Activated CD8-positive, alpha-beta memory T cell treated with anti-CD3 and anti-CD28 coated beads, Interleukin-2, amount 10 ng/mL, durations not matched to agents 7 days and 5 days (primary cell): ENCODE data around the gene IKZF1. TPM values are rescaled to one million over a fixed set of nuclear protein-coding genes. Genes with fewer than 3 reads are reported as not detected.

Source experiments
- ATAC-seq: fragments of 150-1000 bp; cut with Tn5 transposase; one replicate; pipeline ENCODE4 v1.10.0; 2021; ENCODE audit warnings: moderate library complexity
- CTCF ChIA-PET: fragments of 350-600 bp; sonication (Branson Sonifier 250); formaldehyde crosslinking; loops from one replicate; lab custom pipeline; 2021; ENCODE audit warnings: antibody characterized with exemption; lab: Charles Lee
- DNase-seq: peaks from one replicate; pipeline ENCODE4 v3.0.0-alpha.2; 2020
- H3K27ac Mint-ChIP-seq: one replicate; pipeline ENCODE4 v1.8.0; 2021; ENCODE audit warnings: mild to moderate bottlenecking, mixed read lengths
- H3K27me3 Mint-ChIP-seq: one replicate; pipeline ENCODE4 v1.8.0; 2021; ENCODE audit warnings: mixed read lengths
- H3K36me3 Mint-ChIP-seq: one replicate; pipeline ENCODE4 v1.8.0; 2021; ENCODE audit warnings: mild to moderate bottlenecking, mixed read lengths
- H3K4me1 Mint-ChIP-seq: one replicate; pipeline ENCODE4 v1.8.0; 2021; ENCODE audit warnings: mixed read lengths
- H3K4me3 Mint-ChIP-seq: one replicate; pipeline ENCODE4 v1.8.0; 2021; ENCODE audit warnings: mild to moderate bottlenecking, moderate library complexity, mixed read lengths
- H3K9me3 Mint-ChIP-seq: one replicate; pipeline ENCODE4 v1.8.0; 2022; ENCODE audit warnings: low read depth, mixed read lengths
- total RNA-seq, 2 experiments: library from RNA; stranded (reverse); gene quantifications; one replicate each; pipeline ENCODE4 v1.2.3, GENCODE V29; 2021

IKZF1 gene
- total RNA-seq, 2 experiments from 2014 or later, result 348 to 374 TPM

DNA sequence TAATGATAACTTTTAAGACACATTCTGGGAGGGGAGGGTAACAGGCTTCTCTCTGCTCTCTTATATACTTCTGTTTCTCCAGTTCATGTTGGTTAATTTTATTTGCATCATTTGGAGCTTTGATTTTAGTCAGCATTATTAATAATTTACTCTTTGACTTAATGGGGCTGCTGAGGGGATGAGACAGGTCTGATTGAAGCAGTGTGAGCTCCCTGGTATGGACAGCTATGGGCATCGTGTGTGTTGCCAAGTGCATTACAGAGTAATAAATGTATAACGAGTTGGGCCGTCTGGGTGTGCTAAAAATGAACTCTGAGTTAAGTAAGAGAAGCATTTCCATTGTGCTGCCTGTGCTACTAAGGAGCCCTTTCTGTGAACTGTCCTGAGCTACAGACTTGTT is 31.7 kb upstream of the IKZF1 start:
- H3K36me3 Mint-ChIP-seq, result peaks cover 10% of the 10 kb centered on the region
- no peaks in the 10 kb centered on the region for H3K9me3 Mint-ChIP-seq
- H3K27ac Mint-ChIP-seq, result no peak overlapping the region
- H3K27me3 Mint-ChIP-seq, result no peaks in the 10 kb centered on the region
- no peak overlapping the region for H3K4me3 Mint-ChIP-seq
- peaks cover 64% of the 10 kb centered on the region for H3K4me1 Mint-ChIP-seq
- ATAC-seq (no peak), DNase-seq (no peak)
- CTCF ChIA-PET, result interaction anchor here (1.1 to 11.2 kb wide), 8 partner anchors 8 to 85 kb away, joined by 3 to 135 read pairs (median 5); no protein-coding TSS in a partner anchor

DNA sequence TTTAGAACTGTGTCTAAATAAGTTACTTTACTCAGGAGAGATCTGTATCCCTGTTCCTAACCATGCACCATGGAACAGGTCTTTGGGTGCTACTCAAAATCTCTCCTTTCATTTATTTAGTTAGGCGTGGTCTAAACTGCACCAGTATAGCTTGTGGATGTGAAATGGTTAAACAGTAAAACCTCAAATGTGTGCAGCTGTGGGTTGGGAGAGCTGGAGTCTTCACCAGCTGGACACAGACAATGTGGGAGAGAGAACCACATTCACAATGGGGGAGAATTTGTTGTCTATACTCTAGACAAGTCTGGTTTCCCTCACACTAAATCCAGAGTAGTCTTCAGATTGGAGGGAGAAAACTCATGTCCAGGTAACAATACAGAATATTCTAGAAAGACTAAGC is 31.2 kb upstream of the IKZF1 start:
- H3K9me3 Mint-ChIP-seq, result no peaks in the 10 kb centered on the region
- H3K4me3 Mint-ChIP-seq, result no peak overlapping the region
- ATAC-seq, result no peak
- H3K36me3 Mint-ChIP-seq, result peaks cover 10% of the 10 kb centered on the region
- CTCF ChIA-PET, result interaction anchor here (1.1 to 11.2 kb wide), 12 partner anchors 7 to 84 kb away, joined by 3 to 135 read pairs (median 4); no protein-coding TSS in a partner anchor
- DNase-seq, result no peak
- H3K4me1 Mint-ChIP-seq, result peaks cover 59% of the 10 kb centered on the region
- H3K27ac Mint-ChIP-seq, result peak overlapping the region; percentile 3
- H3K27me3 Mint-ChIP-seq, result no peaks in the 10 kb centered on the region

DNA sequence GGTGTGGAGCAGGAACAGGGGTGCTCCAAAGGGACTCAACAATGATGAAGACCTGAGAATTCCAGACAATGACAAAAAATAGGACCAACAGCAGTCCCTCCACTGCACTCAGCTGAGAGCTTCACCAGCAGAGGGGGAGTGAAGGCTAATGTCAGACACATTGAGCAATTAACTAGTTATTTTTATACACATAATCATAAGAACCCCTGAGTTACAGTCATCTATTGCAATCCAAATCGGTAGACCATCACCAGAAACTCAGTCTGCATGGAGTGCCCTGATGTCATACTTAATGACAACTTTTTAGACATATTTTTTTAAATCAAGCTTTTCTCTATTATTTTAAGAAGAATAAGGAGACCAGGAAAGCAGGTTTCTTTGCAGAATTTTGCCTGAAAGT is 30.6 kb upstream of the IKZF1 start:
- DNase-seq (no peak), ATAC-seq (no peak)
- Mint-ChIP-seq H3K4me1 (peaks cover 53% of the 10 kb centered on the region), H3K9me3 (peaks cover 3% of the 10 kb centered on the region), H3K36me3 (peaks cover 12% of the 10 kb centered on the region), H3K4me3 (no peak overlapping the region), H3K27me3 (no peaks in the 10 kb centered on the region), H3K27ac (peak overlapping the region; percentile 3)
- CTCF ChIA-PET, result interaction anchor here (0.8 to 11.2 kb wide), 11 partner anchors 9 to 84 kb away, joined by 3 to 135 read pairs (median 4); no protein-coding TSS in a partner anchor

DNA sequence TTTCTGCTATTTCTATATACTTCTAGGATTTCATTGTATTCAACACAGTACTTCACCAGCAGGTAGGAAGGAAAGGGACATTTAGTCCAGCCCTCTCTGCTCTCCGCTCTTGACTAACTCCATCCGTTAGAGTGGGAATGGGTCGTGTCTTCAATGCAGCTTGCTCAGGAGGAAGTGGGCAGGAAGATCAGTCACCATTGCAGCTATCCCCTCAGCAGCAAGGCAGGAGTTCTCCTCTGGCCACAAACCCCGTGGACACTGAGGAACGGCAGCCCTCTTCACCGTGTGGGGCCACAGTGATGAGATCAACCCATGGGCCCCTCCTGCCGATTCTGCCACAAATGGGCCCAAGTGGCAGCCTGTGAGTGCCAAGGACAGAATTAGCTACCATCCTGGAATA is 30.2 kb upstream of the IKZF1 start:
- Mint-ChIP-seq H3K4me3 (no peak overlapping the region), H3K36me3 (peaks cover 16% of the 10 kb centered on the region), H3K9me3 (peaks cover 3% of the 10 kb centered on the region), H3K4me1 (peaks cover 48% of the 10 kb centered on the region), H3K27me3 (no peaks in the 10 kb centered on the region), H3K27ac (peak overlapping the region; percentile 18)
- CTCF ChIA-PET, result interaction anchor here (0.8 to 11.2 kb wide), 12 partner anchors 8 to 93 kb away, joined by 3 to 135 read pairs (median 4); no protein-coding TSS in a partner anchor
- peak; percentile 40 for ATAC-seq
- no peak for DNase-seq

DNA sequence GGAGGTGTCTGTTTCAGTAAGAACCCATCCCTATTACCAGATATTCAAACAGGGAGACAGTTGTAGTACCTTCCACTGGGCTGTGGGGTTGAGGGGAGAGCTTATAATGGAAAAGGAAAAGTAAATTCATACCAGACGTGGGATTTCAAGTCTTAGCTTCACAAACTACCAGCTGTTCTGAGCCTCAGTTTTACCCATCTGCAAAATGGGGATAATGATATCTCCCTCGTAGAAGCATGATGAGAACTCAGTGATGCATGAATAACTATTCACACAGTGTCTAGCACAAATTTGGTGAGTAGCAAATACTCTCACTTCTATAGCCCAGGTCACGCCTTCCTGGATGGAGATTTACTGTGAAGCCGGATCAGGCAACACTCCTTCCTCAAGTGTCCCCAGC is 29.1 kb upstream of the IKZF1 start:
- CTCF ChIA-PET, result interaction anchor here (1.6 to 11.2 kb wide), 4 partner anchors 9 to 92 kb away, joined by 5 to 135 read pairs (median 13); no protein-coding TSS in a partner anchor
- no peaks in the 10 kb centered on the region for H3K27me3 Mint-ChIP-seq
- no peak overlapping the region for H3K4me3 Mint-ChIP-seq
- ATAC-seq (no peak), DNase-seq (no peak)
- peaks cover 3% of the 10 kb centered on the region for H3K9me3 Mint-ChIP-seq
- peaks cover 16% of the 10 kb centered on the region for H3K36me3 Mint-ChIP-seq
- H3K27ac Mint-ChIP-seq, result no peak overlapping the region
- peaks cover 38% of the 10 kb centered on the region for H3K4me1 Mint-ChIP-seq

DNA sequence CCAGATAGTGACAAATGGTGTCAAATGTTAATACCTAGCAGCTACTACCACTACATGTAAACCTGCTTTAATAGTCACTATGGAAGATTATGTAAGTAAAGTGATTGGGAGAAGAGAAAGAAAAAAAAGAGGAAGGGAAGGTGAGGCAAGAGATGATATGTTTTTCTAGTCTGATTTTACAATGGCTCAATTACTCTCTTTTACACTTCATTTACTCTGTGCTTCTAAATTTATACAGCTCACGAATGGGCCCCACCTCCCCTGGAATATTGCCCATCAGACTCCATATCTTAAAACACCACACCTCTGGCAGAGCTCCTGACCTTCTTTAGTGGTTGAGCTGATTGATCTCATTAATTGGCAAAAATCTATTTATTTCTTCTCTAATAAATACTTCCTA is 28.0 kb upstream of the IKZF1 start:
- H3K4me1 Mint-ChIP-seq, result peaks cover 39% of the 10 kb centered on the region
- H3K9me3 Mint-ChIP-seq, result peaks cover 3% of the 10 kb centered on the region
- no peak overlapping the region for H3K4me3 Mint-ChIP-seq
- DNase-seq (no peak), ATAC-seq (no peak)
- no peak overlapping the region for H3K27ac Mint-ChIP-seq
- H3K36me3 Mint-ChIP-seq, result peaks cover 15% of the 10 kb centered on the region
- no peaks in the 10 kb centered on the region for H3K27me3 Mint-ChIP-seq
- CTCF ChIA-PET, result interaction anchor here (3.6 kb wide), 1 partner anchor 10 kb away, joined by 19 read pairs; no protein-coding TSS in a partner anchor

DNA sequence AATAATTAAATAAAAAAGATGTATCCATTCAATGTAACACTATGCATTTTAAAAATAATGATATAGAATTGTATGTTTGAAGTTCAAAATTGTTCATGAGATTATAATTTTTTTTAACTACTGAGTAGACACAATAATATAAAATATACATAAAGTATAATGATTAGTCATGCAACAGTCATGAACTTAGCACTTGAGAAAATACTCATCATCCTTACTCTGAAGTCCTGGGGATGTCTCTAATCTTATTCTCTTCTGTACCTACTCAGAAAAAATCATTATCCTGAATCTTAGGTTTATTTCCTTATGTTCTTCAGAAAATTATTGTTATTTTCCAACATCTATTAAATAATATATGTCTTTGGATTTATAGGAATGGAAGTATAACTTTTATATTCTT is 26.4 kb upstream of the IKZF1 start:
- H3K27me3 Mint-ChIP-seq, result no peaks in the 10 kb centered on the region
- DNase-seq (no peak), ATAC-seq (no peak)
- H3K27ac Mint-ChIP-seq, result no peak overlapping the region
- CTCF ChIA-PET, result interaction anchor here (1.1 to 3.6 kb wide), 2 partner anchors 9 to 12 kb away, joined by 3 to 19 read pairs; no protein-coding TSS in a partner anchor
- peaks cover 40% of the 10 kb centered on the region for H3K4me1 Mint-ChIP-seq
- no peak overlapping the region for H3K4me3 Mint-ChIP-seq
- H3K36me3 Mint-ChIP-seq, result peaks cover 13% of the 10 kb centered on the region
- H3K9me3 Mint-ChIP-seq, result peaks cover 3% of the 10 kb centered on the region

DNA sequence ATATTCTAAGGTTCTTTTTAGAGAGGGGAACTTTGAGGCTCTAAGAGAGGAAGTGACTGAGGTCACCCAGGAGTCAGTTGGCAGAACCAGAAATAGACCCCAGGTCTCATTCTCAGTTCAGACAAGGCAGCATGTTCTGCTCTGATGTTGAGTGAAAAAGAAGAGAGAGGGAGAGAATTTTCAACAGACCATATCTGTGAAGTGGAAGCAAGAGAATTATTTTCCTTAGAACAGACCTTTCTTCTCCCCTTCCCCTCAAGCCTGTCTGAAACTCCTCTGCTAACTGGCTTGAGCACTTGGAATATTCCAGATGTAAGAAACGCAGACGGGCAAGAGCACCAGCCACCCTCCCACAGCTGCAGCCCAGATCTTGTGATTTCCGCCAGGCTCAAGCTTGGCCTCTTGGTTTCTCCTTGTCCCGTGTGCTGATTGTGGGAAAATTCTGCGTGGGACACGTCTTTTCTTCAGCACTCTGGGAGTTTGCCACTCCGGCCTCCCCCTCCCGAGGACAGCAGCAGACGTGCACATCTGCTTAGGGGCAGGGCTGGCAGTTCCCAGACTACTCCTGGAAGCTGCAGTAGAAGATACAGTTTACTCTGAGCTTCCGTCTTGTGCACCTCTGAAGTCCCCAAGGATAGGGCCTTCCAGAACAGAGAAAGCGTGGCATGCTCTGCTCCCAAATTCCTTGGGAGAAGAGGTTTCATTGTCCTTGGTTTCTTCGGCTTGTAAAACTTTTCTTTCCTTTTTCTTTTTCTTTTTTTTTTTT is 22.7 kb upstream of the IKZF1 start:
- Mint-ChIP-seq H3K36me3 (peaks cover 13% of the 10 kb centered on the region), H3K4me3 (peak overlapping the region; percentile 33), H3K9me3 (peaks cover 3% of the 10 kb centered on the region), H3K4me1 (peaks cover 45% of the 10 kb centered on the region), H3K27ac (peak overlapping the region; percentile 72), H3K27me3 (no peaks in the 10 kb centered on the region)
- CTCF ChIA-PET, result interaction anchor here (0.6 to 3.0 kb wide), 5 partner anchors 8 to 51 kb away, joined by 3 to 22 read pairs (median 7); partner anchors contain the start of gene IKZF1
- DNase-seq, result no peak
- peak; percentile 75 for ATAC-seq

DNA sequence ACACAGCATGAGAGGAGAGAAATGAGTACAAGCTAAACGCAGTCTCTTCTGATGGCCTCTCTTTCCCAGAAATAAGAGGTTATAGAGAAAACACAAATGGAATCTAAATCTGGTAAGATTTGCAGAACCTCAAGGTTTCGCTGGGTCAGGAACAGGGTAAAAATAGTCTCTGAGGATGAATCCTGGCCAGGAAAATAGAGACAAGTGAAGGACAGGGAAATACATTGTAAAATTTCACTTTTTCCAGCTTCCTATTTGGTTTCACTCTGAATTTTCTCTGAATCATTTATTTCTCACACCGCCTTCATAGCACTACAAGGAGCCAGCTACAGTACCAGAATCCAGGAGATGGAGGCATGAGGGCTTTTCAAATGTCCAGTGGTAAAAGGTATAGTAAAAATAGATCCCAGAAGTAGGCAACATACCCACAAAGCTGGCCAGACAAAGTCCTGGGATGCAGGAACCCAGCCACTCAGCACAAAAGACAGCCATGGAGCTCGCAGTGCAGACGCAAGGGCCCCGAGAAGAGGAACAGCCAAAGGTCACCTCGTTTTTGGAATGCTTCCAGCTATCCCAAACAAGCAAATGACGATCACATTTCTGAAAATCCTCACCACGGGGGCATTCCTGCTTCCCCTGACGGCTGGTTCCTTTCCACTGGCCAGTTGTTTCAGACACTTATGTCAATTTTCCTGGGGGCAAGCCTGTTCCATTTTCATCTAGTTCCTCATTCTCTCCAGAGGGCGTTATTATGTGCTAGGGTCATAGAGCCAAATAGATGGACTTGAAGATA is 21.5 kb upstream of the IKZF1 start:
- H3K27ac Mint-ChIP-seq, result peak overlapping the region; percentile 72
- H3K36me3 Mint-ChIP-seq, result peaks cover 13% of the 10 kb centered on the region
- CTCF ChIA-PET, result interaction anchor here (0.6 to 3.0 kb wide), 3 partner anchors 10 to 17 kb away, joined by 3 to 22 read pairs (median 15); no protein-coding TSS in a partner anchor
- ATAC-seq, result no peak
- H3K4me3 Mint-ChIP-seq, result peak overlapping the region; percentile 33
- no peaks in the 10 kb centered on the region for H3K27me3 Mint-ChIP-seq
- peaks cover 47% of the 10 kb centered on the region for H3K4me1 Mint-ChIP-seq
- peaks cover 3% of the 10 kb centered on the region for H3K9me3 Mint-ChIP-seq
- no peak for DNase-seq

DNA sequence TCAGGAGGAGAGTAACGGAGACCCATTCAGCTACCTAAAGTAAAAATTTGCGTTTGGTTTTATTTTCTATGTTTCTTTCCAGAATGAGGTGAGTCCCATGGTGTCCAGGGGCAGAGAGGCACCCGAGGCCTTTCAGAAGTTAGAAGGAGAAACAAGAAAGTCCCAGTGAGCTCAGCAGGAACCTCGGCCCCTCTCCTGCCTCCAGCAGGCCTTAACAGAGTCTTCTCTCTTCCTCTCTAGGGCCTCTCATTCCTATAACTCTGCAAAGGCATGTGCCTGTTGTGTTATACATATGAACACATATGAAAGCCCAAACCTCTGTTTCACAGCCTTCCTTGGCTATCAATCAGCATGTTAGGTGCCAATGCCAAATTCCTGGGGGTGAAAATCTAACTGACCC is 20.8 kb upstream of the IKZF1 start:
- Mint-ChIP-seq H3K9me3 (peaks cover 2% of the 10 kb centered on the region), H3K27me3 (no peaks in the 10 kb centered on the region)

DNA sequence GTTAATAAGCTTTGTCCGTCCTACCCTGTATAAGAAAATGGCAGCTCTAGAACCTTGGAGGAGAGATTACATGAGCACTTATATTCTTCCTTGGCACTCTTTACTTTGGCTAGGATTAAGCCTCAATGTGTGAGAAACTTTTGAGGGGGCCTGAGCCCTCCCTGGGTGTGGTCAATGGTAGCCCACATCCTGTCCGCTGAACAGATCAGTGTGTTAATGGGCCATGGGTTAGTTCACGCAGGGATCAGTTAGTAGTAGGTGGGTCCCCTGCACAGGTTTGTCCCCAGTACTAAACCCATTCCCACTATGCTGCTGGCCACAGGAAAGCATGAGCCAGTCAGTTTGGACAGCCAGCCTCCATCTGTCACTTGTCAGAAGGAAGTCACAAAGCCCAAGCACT is 20.2 kb upstream of the IKZF1 start:
- CTCF ChIA-PET, result interaction anchor here (2.9 to 3.0 kb wide), 2 partner anchors 11 to 17 kb away, joined by 15 to 22 read pairs; no protein-coding TSS in a partner anchor
- H3K4me3 Mint-ChIP-seq, result no peak overlapping the region
- DNase-seq (peak; percentile 68), ATAC-seq (peak; percentile 47)
- no peaks in the 10 kb centered on the region for H3K27me3 Mint-ChIP-seq
- H3K4me1 Mint-ChIP-seq, result peaks cover 47% of the 10 kb centered on the region
- peaks cover 7% of the 10 kb centered on the region for H3K36me3 Mint-ChIP-seq
- peak overlapping the region; percentile 17 for H3K27ac Mint-ChIP-seq
- H3K9me3 Mint-ChIP-seq, result no peaks in the 10 kb centered on the region

More for the DNA sequence above, 20.8 kb upstream of the IKZF1 start:
- Mint-ChIP-seq H3K27ac (peak overlapping the region; percentile 17), H3K4me1 (peaks cover 47% of the 10 kb centered on the region), H3K36me3 (peaks cover 12% of the 10 kb centered on the region), H3K4me3 (no peak overlapping the region)
- CTCF ChIA-PET, result interaction anchor here (2.9 to 3.0 kb wide), 2 partner anchors 10 to 16 kb away, joined by 15 to 22 read pairs; no protein-coding TSS in a partner anchor
- no peak for ATAC-seq
- DNase-seq, result no peak

DNA sequence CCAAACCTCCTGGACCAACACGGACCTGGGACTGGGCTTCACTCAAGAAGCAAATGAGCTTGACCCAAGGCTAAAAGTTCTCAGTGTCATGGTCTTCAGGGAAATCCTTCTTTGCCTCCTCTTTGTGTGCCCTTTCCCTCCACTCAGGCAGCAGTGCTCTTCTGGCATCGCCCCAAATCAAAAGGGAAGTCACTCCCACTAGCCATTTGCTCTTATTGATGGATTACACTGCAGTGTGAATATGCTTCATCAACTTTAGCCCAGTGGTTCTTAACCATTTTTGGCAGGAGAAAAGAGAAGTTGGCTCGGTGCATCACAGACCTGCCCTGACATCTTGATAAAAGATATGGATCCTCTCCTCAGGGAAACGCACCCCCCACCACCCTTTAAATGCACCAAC is 19.2 kb upstream of the IKZF1 start:
- Mint-ChIP-seq H3K27ac (no peak overlapping the region), H3K9me3 (no peaks in the 10 kb centered on the region), H3K4me3 (no peak overlapping the region), H3K36me3 (peaks cover 4% of the 10 kb centered on the region), H3K27me3 (no peaks in the 10 kb centered on the region), H3K4me1 (peaks cover 47% of the 10 kb centered on the region)
- DNase-seq (no peak), ATAC-seq (no peak)
- CTCF ChIA-PET, result no interaction called here

DNA sequence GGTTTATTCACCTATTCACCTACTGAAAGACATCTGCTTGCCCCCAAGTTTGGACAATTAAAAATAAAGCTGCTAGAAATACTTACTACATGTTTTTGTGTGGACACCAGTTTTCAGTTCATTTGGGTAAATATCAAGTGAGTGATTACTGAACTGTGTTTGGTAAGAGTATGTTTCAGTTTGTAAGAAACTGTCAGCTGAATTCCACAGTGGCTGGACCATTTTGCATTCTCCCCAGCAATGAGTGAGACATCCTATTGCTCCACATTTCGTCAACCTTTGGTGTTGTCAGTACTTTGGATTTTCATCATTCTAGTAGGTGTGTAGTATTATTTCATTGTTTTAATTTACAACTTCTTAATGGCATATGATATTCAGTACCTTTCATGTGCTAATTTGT is 17.4 kb upstream of the IKZF1 start:
- Mint-ChIP-seq H3K36me3 (peaks cover 7% of the 10 kb centered on the region), H3K4me1 (peaks cover 36% of the 10 kb centered on the region), H3K27ac (no peak overlapping the region), H3K27me3 (no peaks in the 10 kb centered on the region), H3K4me3 (no peak overlapping the region), H3K9me3 (no peaks in the 10 kb centered on the region)
- CTCF ChIA-PET, result no interaction called here
- DNase-seq (no peak), ATAC-seq (no peak)
